GM23248 (cell line): ENCODE measurements around the gene SLC25A51. TPM values are rescaled to one million over a fixed set of nuclear protein-coding genes. Genes with fewer than 3 reads are reported as not detected.
"Not testable (repeated sequence)": the region's sequence is repeated elsewhere in the genome, so short reads cannot be mapped to it uniquely, and the experiment has no call there.

Experiments
- DNase-seq: peaks from one replicate; pipeline ENCODE4 v3.0.0-alpha.2; 2015
- H2AFZ ChIP-seq: fragments of 200-600 bp; sonication (generic); 2 replicates; pipeline ENCODE4 v1.6.1; 2016; ENCODE audit warnings: antibody characterized with exemption
- H3F3A ChIP-seq: fragments of 200-600 bp; sonication (generic); 2 replicates; pipeline ENCODE4 v1.6.1; 2016; ENCODE audit warnings: mild to moderate bottlenecking, antibody characterized with exemption, mixed run types; ENCODE audit not compliant: insufficient read depth
- H3K27ac ChIP-seq: fragments of 200-600 bp; sonication (generic); 2 replicates; pipeline ENCODE4 v1.5.1; 2016; ENCODE audit warnings: mild to moderate bottlenecking
- H3K27me3 ChIP-seq: fragments of 200-600 bp; sonication (generic); replicated peaks from 2 replicates; pipeline ENCODE4 v1.6.1; 2016; ENCODE audit warnings: mild to moderate bottlenecking; ENCODE audit not compliant: insufficient read depth
- H3K36me3 ChIP-seq: fragments of 200-600 bp; sonication (generic); 2 replicates; pipeline ENCODE4 v1.6.1; 2016; ENCODE audit warnings: low read depth, mild to moderate bottlenecking
- H3K4me1 ChIP-seq: fragments of 200-600 bp; sonication (generic); 2 replicates; pipeline ENCODE4 v1.6.1; 2016; ENCODE audit warnings: mild to moderate bottlenecking; ENCODE audit not compliant: insufficient read depth
- H3K4me2 ChIP-seq: fragments of 200-600 bp; sonication (generic); one replicate; pipeline ENCODE4 v1.6.1; 2016; ENCODE audit warnings: mild to moderate bottlenecking; ENCODE audit not compliant: unreplicated experiment
- H3K4me3 ChIP-seq: fragments of 200-600 bp; sonication (generic); 2 replicates; pipeline ENCODE4 v1.5.1; 2016; ENCODE audit warnings: mild to moderate bottlenecking
- H3K79me2 ChIP-seq: fragments of 200-600 bp; sonication (generic); 2 replicates; pipeline ENCODE4 v1.6.1; 2016; ENCODE audit warnings: mild to moderate bottlenecking; ENCODE audit not compliant: insufficient read depth
- H3K9ac ChIP-seq: fragments of 200-600 bp; sonication (generic); 2 replicates; pipeline ENCODE4 v1.6.1; 2016; ENCODE audit warnings: mild to moderate bottlenecking
- H3K9me2 ChIP-seq: fragments of 200-600 bp; sonication (generic); 2 replicates; pipeline ENCODE4 v1.6.1; 2016; ENCODE audit warnings: mixed run types, mild to moderate bottlenecking, moderate library complexity; ENCODE audit not compliant: insufficient read depth
- H3K9me3 ChIP-seq: fragments of 200-600 bp; sonication (generic); one replicate; pipeline ENCODE4 v1.6.1; 2017; ENCODE audit warnings: low read depth
- H4K20me1 ChIP-seq: fragments of 200-600 bp; sonication (generic); 2 replicates; pipeline ENCODE4 v1.6.0; 2016; ENCODE audit not compliant: insufficient read depth
- EZH2 ChIP-seq: fragments of 200-600 bp; sonication (generic); IDR thresholded peaks from 2 replicates; pipeline ENCODE4 v1.6.1; 2018; ENCODE audit warnings: antibody characterized with exemption, mild to moderate bottlenecking; ENCODE audit not compliant: insufficient read depth, poor library complexity, severe bottlenecking
- EZH2phosphoT487 ChIP-seq: fragments of 200-600 bp; sonication (generic); IDR thresholded peaks from 2 replicates; pipeline ENCODE4 v1.6.1; 2018; ENCODE audit warnings: antibody characterized with exemption, moderate library complexity, mild to moderate bottlenecking, low read depth; ENCODE audit not compliant: insufficient read depth
- WGBS, 2 experiments: methylation state at CpG; one replicate each; pipeline ENCODE4 v1.1.6; 2015 to 2017; ENCODE audit warnings: low lambda C conversion rate in 2 of 2, low coverage in 1 of 2; ENCODE audit errors: missing lambda C conversion rate in 2 of 2; 5-methylcytosine and 5-hydroxymethylcytosine counted together
- in situ Hi-C: fragments of 300-500 bp; cut with MboI; formaldehyde crosslinking; loops from 2 replicates; pipeline ENCODE4 v1.15.0; 2020
- polyA plus RNA-seq: library from polyadenylated mRNA; unstranded; fragments of >200 nt; fragmentation: Nextera tagmentation; extraction: Ambion mirVana; gene quantifications from 2 replicates; pipeline ENCODE4 v1.2.1, GENCODE V29; 2016
- total RNA-seq: library from RNA; depleted of rRNA; stranded (reverse); fragments of >200 nt; shearing (Covaris generic); gene quantifications from 2 replicates; pipeline ENCODE4 v1.2.3, GENCODE V29; 2014

Gene SLC25A51
- total and polyA plus RNA-seq, 2 experiments from 2014 or later: 16.0 to 56.6 TPM

DNA sequence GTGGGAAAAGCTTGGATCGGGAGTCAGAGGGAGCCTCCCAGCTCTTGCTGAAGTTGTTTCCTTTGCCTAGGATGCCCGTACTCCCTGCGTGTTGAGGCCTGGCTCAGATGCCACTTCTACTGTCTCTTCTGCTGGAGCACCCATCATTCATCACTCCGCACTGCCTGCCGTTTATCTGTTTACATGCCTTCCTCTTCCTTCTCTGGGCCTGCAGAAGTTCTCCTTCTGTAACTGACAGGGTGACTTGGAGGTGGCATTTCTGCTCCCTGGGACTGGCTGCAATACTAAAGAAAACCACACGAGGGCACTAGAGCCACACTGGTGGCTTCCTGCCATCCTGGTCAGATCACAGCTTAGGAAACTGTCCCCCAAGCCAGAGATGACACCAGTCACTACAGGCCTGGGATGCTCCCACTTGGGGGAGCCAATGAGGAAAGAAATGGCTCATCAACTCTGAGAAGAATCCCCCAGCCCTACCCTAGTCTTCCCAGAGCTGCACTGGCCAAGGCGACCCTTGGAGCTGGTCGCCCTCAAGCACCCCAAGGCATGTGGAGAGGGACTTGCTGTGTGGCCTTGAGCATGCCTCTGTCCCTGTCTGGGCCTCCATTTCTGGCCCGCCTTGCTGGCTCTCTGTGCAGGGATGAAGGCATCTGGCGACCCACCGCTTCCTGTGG, 9.7 kb upstream of the SLC25A51 start:
- TF ChIP-seq EZH2: no peak
- no peak for TF ChIP-seq EZH2phosphoT487
- Histone ChIP-seq H3K9me2 (no peaks in the 10 kb centered on the region), H3K4me3 (no peak overlapping the region), H2AFZ (no peak overlapping the region), H3F3A (0 out of 2 replicates have a peak, but pooled peaks cover 3% of the 10 kb centered on the region), H3K9me3 (no peaks in the 10 kb centered on the region), H3K27me3 (no peaks in the 10 kb centered on the region), H3K4me1 (peaks cover 4% of the 10 kb centered on the region), H3K27ac (no peak overlapping the region), H3K9ac (no peak overlapping the region), H3K4me2 (no peak overlapping the region), H4K20me1 (no peaks in the 10 kb centered on the region), H3K79me2 (no peaks in the 10 kb centered on the region), H3K36me3 (no peaks in the 10 kb centered on the region)
- in situ Hi-C loops: loop anchor here (5.0 kb wide), 1 partner anchor 449 kb away; no protein-coding TSS in a partner anchor
- 47% methylated on average over 11 of the region's 11 CpGs for WGBS, 2 experiments
- DNase-seq: peak; percentile 77

DNA sequence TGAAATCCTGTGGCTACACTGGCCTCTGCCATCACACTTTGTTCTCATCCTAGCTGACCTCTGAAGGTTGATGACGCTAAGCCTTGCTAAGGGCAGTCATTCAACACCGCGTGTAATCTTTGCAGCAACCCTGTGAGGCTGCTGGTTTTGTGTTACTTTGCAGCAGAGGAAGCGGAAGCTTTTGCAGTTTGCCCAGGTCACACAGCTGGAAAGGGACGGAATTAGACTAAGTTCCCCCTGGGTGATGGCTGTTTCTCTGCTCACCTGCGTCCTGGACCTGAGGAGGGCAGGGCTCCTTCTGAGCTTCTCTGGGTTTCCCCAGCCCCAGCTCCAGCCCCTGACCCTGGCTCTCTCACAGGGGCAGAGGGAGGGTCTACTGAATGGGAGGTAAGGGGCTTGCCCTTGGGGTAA, 7.3 kb upstream of the SLC25A51 start:
- H3F3A ChIP-seq: 0 out of 2 replicates have a peak, but pooled peaks cover 3% of the 10 kb centered on the region
- H2AFZ ChIP-seq: no peak overlapping the region
- no peak overlapping the region for H3K27ac ChIP-seq
- H4K20me1 ChIP-seq: no peaks in the 10 kb centered on the region
- 73 to 83% methylated on average over 6 of the region's 6 CpGs for WGBS, 2 experiments
- no peaks in the 10 kb centered on the region for H3K9me3 ChIP-seq
- no peaks in the 10 kb centered on the region for H3K27me3 ChIP-seq
- H3K79me2 ChIP-seq: no peaks in the 10 kb centered on the region
- H3K4me2 ChIP-seq: no peak overlapping the region
- in situ Hi-C loops: loop anchor here (5.0 kb wide), 1 partner anchor 451 kb away; no protein-coding TSS in a partner anchor
- H3K4me1 ChIP-seq: peaks cover 9% of the 10 kb centered on the region
- no peak for DNase-seq
- H3K36me3 ChIP-seq: no peaks in the 10 kb centered on the region
- TF ChIP-seq EZH2: no peak
- no peak for TF ChIP-seq EZH2phosphoT487
- no peaks in the 10 kb centered on the region for H3K9me2 ChIP-seq
- H3K9ac ChIP-seq: no peak overlapping the region
- H3K4me3 ChIP-seq: no peak overlapping the region

DNA sequence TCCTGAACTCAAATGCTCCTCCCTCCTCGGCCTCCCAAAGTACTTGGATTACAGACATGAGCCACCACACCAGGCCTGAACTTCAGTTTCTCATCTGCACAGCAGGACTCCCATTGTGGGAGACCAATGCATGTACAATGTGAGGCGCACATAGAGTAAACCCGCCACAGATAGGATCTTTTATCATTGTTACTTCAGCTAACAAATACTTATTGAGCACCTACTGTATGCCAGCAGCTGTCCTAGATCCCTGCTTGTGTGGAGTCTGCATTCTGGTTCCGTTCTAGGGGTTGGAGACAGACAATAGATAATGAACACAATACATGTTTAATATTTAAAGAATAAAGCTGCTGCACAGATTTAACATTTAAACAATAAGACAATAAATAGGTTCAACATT, 6.3 kb upstream of the SLC25A51 start:
- H3K9me3 ChIP-seq: no peaks in the 10 kb centered on the region
- in situ Hi-C loops: loop anchor here (5.0 kb wide), 1 partner anchor 452 kb away; no protein-coding TSS in a partner anchor
- no peak overlapping the region for H3K4me3 ChIP-seq
- 0 out of 2 replicates have a peak, but pooled peaks cover 3% of the 10 kb centered on the region for H3F3A ChIP-seq
- no peak for DNase-seq
- WGBS, 2 experiments: 76 to 82% methylated on average over 4 of the region's 4 CpGs
- no peak overlapping the region for H2AFZ ChIP-seq
- no peaks in the 10 kb centered on the region for H4K20me1 ChIP-seq
- no peak overlapping the region for H3K27ac ChIP-seq
- H3K27me3 ChIP-seq: no peaks in the 10 kb centered on the region
- peaks cover 9% of the 10 kb centered on the region for H3K4me1 ChIP-seq
- H3K9ac ChIP-seq: no peak overlapping the region
- no peaks in the 10 kb centered on the region for H3K36me3 ChIP-seq
- no peaks in the 10 kb centered on the region for H3K9me2 ChIP-seq
- TF ChIP-seq EZH2 (no peak), EZH2phosphoT487 (no peak)
- no peak overlapping the region for H3K4me2 ChIP-seq
- no peaks in the 10 kb centered on the region for H3K79me2 ChIP-seq

DNA sequence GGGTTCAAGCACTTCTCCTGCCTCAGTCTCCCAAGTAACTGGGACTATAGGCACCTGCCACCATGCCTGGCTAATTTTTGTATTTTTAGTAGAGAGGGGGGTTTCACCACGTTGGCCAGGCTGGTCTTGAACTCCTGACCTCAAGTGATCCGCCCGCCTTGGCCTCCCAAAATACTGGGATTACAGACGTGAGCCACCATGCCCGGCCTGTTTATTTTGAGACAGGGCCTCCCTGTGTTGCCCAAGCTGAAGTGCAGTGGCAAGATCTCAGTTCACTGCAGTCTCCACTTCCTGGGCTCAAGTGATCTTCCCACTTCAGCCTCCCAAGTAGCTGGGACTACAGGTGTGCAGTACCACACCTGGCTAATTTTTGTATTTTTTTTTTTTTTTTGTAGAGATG, 5.9 kb upstream of the SLC25A51 start:
- not testable (repeated sequence) for H3K4me3 ChIP-seq, H3K27ac ChIP-seq, H3K36me3 ChIP-seq, H2AFZ ChIP-seq, H4K20me1 ChIP-seq, H3K79me2 ChIP-seq, H3K9ac ChIP-seq, H3K9me3 ChIP-seq, DNase-seq, H3K4me2 ChIP-seq, H3K27me3 ChIP-seq, H3F3A ChIP-seq, H3K9me2 ChIP-seq
- H3K4me1 ChIP-seq: peaks cover 12% of the 10 kb centered on the region
- in situ Hi-C loops: loop anchor here (5.0 to 10.0 kb wide), 3 partner anchors 255 to 452 kb away; no protein-coding TSS in a partner anchor
- WGBS, 2 experiments: 84% methylated on average over 5 of the region's 5 CpGs
